BJ (cell line): Measurements from ENCODE around the gene SRSF7. TPM values are rescaled to one million over a fixed set of nuclear protein-coding genes. Genes with fewer than 3 reads are reported as not detected.
"Not testable (repeated sequence)": the region's sequence is repeated elsewhere in the genome, so short reads cannot be mapped to it uniquely, and the experiment has no call there.

Experiments used
- CTCF ChIA-PET: fragments of 350-600 bp; formaldehyde crosslinking; extraction: SDS; loops from one replicate; lab custom pipeline; 2021; ENCODE audit warnings: antibody characterized with exemption, inconsistent platforms; lab: Yijun Ruan, JAX
- POLR2A ChIA-PET: fragments of 300-600 bp; sonication (Branson Sonifier 250); formaldehyde crosslinking; extraction: SDS; loops from one replicate; lab custom pipeline; 2021; ENCODE audit warnings: antibody characterized with exemption; lab: Charles Lee
- DNase-seq: peaks from one replicate; pipeline ENCODE4 v3.0.0-alpha.2; 2011; ENCODE audit warnings: low read depth
- H3K27me3 ChIP-seq: 2 replicates; pipeline ENCODE4 v1.6.0; 2011; ENCODE audit warnings: low read length; ENCODE audit not compliant: control insufficient read depth, insufficient read depth
- H3K36me3 ChIP-seq: 2 replicates; pipeline ENCODE4 v1.5.1; 2011; ENCODE audit warnings: low read length; ENCODE audit not compliant: control insufficient read depth, insufficient read depth
- H3K4me3 ChIP-seq: 2 replicates; pipeline ENCODE4 v1.5.1; 2011; ENCODE audit warnings: low read depth, mild to moderate bottlenecking, control low read depth, low read length
- polyA plus RNA-seq: library from polyadenylated mRNA; depleted of rRNA; stranded (reverse); fragments of >200 nt; gene quantifications from 2 replicates; pipeline ENCODE4 v1.2.3, GENCODE V29; 2011
- TF ChIP-seq, protein P1 (sequence below): IDR thresholded peaks from 2 replicates; pipeline ENCODE4 v1.5.1; 2011; ENCODE audit warnings: low read depth, mild to moderate bottlenecking, control low read depth, inconsistent platforms, low read length, moderate library complexity; ENCODE audit not compliant: insufficient read depth

SRSF7 gene
- polyA plus RNA-seq, 1 experiment, result 110 TPM

- no peak overlapping the region for H3K4me3 ChIP-seq
- TF ChIP-seq, protein P1, sequence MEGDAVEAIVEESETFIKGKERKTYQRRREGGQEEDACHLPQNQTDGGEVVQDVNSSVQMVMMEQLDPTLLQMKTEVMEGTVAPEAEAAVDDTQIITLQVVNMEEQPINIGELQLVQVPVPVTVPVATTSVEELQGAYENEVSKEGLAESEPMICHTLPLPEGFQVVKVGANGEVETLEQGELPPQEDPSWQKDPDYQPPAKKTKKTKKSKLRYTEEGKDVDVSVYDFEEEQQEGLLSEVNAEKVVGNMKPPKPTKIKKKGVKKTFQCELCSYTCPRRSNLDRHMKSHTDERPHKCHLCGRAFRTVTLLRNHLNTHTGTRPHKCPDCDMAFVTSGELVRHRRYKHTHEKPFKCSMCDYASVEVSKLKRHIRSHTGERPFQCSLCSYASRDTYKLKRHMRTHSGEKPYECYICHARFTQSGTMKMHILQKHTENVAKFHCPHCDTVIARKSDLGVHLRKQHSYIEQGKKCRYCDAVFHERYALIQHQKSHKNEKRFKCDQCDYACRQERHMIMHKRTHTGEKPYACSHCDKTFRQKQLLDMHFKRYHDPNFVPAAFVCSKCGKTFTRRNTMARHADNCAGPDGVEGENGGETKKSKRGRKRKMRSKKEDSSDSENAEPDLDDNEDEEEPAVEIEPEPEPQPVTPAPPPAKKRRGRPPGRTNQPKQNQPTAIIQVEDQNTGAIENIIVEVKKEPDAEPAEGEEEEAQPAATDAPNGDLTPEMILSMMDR, result no peak
- ChIA-PET POLR2A (no interaction called here), CTCF (no interaction called here)
- no peaks in the 10 kb centered on the region for H3K36me3 ChIP-seq
- H3K27me3 ChIP-seq, result no peaks in the 10 kb centered on the region
- no peak for DNase-seq
These were observed 39.6 kb downstream of the SRSF7 start for GRCh38 chr2:38711558-38711957.

- ChIA-PET CTCF (no interaction called here), POLR2A (no interaction called here)
- TF ChIP-seq, protein P1, result no peak
- no peaks in the 10 kb centered on the region for H3K27me3 ChIP-seq
- H3K36me3 ChIP-seq, result no peaks in the 10 kb centered on the region
- no peak overlapping the region for H3K4me3 ChIP-seq
- DNase-seq, result no peak
These were observed 41.5 kb downstream of the SRSF7 start for GRCh38 chr2:38709567-38710194.

DNA sequence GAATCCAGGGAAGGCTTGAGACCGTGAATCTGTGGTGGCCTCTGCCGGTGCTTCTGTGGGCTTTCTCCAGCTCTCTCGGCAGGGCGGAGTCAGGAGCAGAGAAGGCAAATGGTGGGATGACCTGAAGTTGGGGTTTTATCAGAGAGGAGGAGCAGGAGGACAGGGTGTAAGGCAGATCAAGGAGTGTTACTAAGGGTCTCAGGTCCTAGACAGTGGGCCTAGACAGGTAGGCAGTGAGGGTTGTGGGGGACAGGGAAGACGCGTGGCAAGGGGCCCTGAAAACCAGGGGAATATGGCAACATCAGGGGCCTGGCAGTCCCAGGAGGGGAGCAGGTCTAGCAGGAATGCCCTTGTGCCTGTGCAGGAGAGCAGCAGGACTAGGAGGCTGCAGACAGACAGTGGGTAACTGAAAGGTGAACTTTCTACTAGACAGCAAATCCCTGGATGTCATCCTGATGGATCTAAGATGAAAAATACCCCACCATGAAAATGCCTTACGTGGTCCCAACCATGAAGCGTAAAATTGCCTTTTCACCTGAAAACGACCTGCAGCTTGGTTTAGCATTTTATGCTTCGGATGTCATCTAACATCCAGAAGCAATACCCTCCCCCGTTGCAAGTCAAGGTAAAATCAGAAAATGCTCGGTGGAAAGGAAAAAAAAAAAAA, 42.1 kb downstream of the SRSF7 start:
- TF ChIP-seq, protein P1, result no peak
- H3K27me3 ChIP-seq, result no peaks in the 10 kb centered on the region
- CTCF ChIA-PET, result interaction anchor here (1.8 kb wide), 1 partner anchor 106 kb away, joined by 5 read pairs; no protein-coding TSS in a partner anchor
- H3K4me3 ChIP-seq, result no peak overlapping the region
- POLR2A ChIA-PET, result no interaction called here
- no peaks in the 10 kb centered on the region for H3K36me3 ChIP-seq
- DNase-seq, result no peak

- DNase-seq, H3K27me3 ChIP-seq, H3K4me3 ChIP-seq, POLR2A ChIA-PET, H3K36me3 ChIP-seq: not testable (repeated sequence)
- CTCF ChIA-PET, result interaction anchor here (1.8 kb wide), 1 partner anchor 105 kb away, joined by 5 read pairs; no protein-coding TSS in a partner anchor
These were observed 42.7 kb downstream of the SRSF7 start for GRCh38 chr2:38708491-38708890.

GRCh38 chr2:38706846-38707345, 44.3 kb downstream of the SRSF7 start:
- TF ChIP-seq, protein P1, result no peak
- POLR2A ChIA-PET, result no interaction called here
- DNase-seq, result no peak
- CTCF ChIA-PET, result interaction anchor here (1.0 to 1.1 kb wide), 2 partner anchors 9 to 13 kb away, joined by 3 to 5 read pairs; no protein-coding TSS in a partner anchor
- H3K36me3 ChIP-seq, result no peaks in the 10 kb centered on the region
- no peak overlapping the region for H3K4me3 ChIP-seq
- no peaks in the 10 kb centered on the region for H3K27me3 ChIP-seq
